ENCODE results near the gene GLCCI1. TPM values are rescaled to one million over a fixed set of nuclear protein-coding genes. Genes with fewer than 3 reads are reported as not detected.

The GLCCI1 gene
- polyA plus RNA-seq (ENCODE audit: insufficient read length in 4 of 4), result 10 to 100 TPM; 33.2 to 41.6 (median 33.9) TPM

DNA sequence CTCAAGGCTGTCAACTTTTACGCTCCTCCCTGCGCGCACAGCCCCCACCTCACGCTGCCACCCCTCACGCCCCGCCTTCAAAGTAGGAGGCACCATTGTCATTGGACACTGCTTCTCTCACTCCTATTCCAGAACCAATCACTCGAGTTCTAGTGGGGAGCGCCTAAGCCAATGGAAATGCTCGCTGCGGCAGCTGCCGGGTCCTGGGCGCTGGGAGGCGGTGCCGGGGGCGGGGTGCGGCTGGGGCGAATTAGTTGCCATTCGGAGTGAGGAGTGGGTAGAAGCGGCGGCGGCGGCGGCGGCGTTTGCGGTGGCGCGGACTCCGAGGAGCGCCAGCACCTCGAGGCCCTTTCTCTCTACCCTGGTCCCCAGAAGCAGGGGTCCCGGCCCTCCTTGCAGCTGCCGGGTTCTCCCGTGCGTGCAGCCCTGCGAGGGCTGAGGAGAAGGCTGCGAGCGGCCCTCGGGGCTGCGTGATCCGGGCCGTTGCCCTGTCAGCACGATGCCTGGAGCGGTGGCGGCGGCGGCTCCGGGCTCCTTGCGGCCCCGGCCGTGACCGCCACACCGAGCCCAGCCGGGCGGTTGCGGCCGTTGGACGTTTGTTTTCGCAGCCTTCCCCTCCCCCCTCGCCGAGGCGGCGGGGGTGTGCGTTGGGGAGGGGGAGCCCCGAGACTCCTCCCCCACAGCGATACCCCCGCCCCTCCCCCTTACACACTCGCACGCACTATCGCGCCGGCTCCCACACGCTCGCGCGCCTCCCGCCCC lies at the start of gene GLCCI1:
Gene GLCCI1, plus strand, starts transcription at position 253 of the 762 bp plus-strand sequence. CDS start 555 bp downstream, outside the sequence.
- peak; percentile 91 to 96 (median 93) for DNase-seq (ENCODE audit: low read depth in 4 of 4, low spot score in 3 of 4)

DNA sequence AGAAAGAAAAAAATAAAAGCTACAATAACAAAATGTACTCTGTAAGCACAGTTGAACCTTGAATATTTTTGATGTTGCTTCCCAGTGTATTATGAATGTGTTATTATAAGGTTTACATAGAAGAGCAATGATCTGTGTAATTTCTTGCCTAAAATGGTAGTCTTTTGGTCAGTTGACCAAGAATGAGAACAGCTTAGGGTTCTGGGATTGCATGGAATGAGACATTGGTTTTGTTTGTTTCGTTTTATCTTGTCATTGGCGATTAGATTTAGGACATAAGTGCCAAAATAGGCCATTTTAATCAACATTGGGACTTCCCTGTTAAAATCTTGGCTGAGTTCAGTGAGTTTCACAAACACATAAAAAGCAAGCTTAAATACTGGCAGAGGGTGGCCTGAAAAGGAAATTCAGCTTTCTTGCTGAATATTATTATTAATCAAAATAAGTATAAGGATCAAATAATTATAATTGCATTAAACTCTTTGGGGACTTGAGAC lies 49.1 kb upstream of the GLCCI1 start:
- DNase-seq (ENCODE audit: low read depth in 4 of 4, low spot score in 3 of 4), result no peak

DNA sequence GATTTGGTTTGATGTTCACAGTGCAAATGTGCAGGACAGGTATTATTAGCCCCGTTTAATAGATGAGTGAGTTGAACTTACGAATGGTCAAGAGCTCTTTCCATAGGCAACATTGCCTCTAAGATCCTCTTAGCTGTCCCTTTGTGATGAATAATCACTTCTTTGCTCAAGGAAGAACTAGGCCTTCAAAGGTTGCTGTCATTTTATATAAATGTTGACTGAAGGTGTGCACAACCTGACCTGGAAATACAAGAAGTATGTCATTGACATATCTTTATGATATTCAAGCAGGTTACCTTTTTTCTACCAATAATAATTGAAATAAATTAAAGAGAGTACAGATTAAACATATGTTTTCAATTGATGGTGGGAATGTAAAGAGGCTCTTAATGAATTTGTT lies 48.5 kb upstream of the GLCCI1 start:
- no peak for DNase-seq (ENCODE audit: low read depth in 4 of 4, low spot score in 3 of 4)

DNA sequence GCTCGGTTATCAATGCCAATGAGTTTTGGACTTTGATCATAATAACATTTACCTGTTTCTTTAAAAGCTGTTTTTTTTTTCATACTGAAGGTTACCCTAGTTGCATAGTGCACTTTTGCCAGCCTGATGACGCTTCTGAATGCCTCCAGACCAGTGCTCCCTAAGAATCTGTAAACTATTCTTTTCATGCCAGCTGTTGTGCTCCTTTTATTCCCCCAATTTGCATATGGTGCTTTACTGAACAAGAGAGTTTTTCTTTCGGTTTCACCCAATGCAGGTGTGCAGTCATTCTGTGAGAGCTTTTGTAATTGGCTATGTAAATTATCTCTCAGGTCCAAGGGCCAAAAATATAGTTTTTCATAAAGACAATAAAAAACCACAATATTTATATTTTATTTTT lies 48.1 kb upstream of the GLCCI1 start:
- no peak for DNase-seq (ENCODE audit: low read depth in 4 of 4, low spot score in 3 of 4)

DNA sequence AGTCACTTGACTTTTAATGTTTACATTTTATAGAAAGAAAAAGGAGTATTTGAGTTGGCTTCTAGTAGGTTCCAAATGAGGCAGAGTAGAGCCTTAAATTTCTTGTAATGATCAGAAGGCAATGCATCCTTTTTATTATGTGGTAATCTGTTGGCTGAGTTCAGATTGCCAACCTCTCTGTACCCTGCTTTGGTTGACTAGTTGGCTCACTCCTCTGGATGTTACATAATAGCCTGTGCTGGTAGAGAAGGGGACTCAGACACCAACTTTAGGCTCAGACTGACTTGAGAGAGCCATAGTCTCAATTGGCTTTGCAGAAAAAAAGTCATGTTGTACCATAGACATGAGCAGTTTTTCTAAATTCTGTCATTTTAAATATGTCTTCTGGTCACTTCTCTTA lies 46.8 kb upstream of the GLCCI1 start:
- DNase-seq (ENCODE audit: low read depth in 4 of 4, low spot score in 3 of 4), result no peak

DNA sequence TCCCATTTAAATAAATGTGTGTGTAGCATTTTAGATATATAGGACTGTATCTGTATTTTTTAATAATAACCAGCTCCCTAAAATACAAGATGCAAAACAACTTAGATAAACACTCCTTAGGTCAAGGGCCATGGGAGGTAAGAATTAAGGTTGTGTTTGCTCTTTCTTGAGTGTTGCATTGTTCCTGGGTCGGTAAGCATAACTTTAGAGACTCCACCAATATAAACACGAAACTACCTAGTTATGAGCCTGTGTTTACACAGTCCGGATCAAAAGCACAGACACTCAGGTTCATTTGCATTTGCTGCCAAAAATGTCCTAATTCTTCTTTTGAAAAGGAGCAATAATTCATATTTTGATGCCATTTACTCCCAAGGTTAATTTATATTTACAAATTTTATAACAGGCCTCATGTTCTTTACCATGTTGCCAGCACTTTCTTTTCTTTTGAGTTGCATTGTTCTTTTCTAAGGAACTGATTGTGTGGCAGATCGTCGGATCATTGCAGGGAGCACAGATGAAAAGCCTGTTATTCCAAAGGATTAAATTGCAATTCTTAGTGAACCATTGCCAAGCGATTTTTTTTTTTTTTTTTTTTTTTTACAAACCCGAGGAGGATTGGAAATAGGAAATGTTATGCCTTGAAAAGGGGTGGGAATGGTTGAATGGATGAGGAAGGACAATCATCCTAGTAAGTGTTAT lies 45.8 kb upstream of the GLCCI1 start:
- no peak for DNase-seq (ENCODE audit: low read depth in 4 of 4, low spot score in 3 of 4)

DNA sequence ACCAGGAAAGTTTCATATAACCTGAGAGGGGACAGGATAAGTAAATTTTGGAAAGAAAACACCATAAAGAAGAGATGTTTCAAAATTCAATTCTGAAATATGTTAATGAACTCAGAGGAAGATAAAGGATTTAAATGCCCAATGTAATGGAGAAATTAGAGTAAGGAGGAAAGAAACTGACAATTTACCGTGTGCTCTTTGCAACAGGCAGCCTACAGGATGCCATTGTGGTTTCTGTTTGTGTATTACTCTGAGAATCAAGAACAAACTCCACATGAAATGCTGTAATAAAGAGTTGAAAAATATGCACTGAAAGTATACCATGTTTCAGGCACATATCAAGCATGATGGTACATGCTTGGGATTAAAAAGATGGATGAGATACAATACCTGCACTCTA lies 44.8 kb upstream of the GLCCI1 start:
- DNase-seq (ENCODE audit: low read depth in 4 of 4, low spot score in 3 of 4), result no peak

DNA sequence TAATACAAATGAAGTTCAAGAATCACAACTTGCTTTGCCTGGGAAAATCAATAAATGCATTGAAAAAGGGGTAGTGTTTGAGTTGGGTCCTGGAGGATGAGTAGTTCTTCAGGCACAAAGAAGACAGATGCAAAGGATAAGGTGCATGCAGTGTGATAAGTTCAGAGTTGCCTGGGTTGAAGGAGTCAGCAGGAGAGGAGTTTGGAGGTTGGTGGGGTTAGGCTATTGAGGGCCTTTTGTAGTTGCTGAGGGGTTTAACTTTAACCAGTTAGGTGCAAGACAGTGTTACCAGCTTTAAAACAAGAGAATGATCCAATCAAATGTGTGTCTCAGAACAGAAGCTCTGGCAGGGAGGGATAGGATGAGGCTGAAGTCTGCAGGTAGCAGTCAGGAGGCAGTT lies 44.3 kb upstream of the GLCCI1 start:
- DNase-seq (ENCODE audit: low read depth in 4 of 4, low spot score in 3 of 4), result no peak

DNA sequence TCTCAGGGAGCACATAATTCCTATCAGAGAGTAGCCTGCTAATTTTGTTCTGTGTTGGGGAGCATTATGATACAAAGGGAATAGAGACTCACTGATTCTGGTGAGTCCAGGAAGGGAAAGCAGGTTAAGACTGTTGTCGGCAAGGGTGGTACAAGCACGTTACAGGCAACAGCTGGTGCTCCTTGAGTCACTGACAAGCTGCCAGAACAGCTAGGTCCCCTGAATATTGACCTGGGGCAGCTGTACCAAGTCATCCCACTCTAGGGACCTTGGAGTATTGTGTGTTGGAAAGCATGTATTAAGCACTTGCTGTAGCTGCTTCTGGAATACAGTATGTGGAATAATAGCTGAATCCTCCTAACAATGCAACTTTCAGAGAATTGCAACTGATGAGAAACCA lies 37.0 kb upstream of the GLCCI1 start:
- DNase-seq (ENCODE audit: low read depth in 4 of 4, low spot score in 3 of 4), result no peak

DNA sequence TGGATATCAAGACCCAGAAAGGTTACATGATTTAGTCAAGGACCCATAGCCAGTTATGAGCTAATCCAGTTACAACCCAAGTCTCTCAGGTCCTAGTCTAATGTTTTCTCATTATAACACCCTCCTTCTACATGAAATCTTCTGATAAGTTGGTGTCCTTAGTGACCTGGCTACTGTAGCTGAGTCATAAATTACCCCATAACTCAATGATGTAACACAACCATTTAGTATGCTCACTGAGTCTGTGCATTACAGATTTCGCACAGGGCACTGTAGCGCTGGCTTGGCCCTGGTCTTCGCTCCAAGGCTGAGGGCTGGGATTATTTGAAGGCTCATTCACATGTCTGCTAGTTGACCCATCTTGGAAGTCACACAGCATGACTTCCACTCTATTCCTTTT lies 36.0 kb upstream of the GLCCI1 start:
- DNase-seq (ENCODE audit: low read depth in 4 of 4, low spot score in 3 of 4), result no peak

DNA sequence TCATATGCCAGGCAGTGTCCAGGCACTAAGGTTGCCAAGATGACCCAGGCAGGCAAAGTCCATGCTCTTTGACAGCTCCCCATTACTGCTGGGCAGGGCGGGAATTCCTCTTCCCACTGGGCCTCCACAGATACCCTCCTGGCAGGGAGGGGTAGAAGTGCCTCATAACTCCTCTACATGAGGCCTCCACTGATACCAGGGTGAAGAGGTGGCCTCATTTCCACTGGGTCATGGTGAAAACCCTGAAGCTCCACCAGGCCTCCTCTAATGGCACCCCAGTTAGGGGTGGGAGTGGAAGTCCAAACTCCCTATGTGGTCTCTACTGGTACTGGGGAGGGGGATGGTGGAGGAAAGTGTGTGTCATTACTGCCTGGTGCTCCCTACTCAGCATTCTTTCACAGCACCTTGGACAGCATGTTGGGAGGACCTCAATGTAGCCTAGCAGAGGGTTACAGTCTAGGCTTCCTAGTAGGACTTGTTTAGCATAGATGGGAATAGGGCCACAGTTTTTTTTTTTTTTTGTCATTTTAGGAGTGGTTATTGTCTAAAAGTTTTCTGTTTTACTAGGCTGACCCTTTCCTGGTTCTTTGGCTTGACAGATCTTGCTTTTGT lies 34.6 kb upstream of the GLCCI1 start:
- DNase-seq (ENCODE audit: low read depth in 4 of 4, low spot score in 3 of 4), result no peak

DNA sequence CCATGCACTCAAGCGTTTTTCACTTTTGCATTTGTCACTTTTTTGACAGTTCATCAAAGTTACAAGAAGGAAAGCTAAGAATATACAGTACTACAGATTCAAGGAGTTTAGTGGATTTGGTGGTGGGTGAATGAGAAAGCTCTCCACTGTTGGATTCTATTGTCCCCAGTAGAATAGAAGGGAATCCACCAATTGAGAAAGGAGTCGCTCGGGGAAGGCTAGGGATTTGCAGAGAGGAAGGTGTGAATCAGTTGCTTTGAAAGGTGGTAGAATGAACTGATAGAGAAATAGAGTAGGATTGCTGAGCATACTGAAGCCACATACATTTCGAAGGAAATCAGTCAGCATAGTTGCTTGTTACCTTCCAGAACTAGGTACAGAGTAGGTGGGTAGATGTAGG lies 33.7 kb upstream of the GLCCI1 start:
- DNase-seq (ENCODE audit: low read depth in 4 of 4, low spot score in 3 of 4), result no peak

DNA sequence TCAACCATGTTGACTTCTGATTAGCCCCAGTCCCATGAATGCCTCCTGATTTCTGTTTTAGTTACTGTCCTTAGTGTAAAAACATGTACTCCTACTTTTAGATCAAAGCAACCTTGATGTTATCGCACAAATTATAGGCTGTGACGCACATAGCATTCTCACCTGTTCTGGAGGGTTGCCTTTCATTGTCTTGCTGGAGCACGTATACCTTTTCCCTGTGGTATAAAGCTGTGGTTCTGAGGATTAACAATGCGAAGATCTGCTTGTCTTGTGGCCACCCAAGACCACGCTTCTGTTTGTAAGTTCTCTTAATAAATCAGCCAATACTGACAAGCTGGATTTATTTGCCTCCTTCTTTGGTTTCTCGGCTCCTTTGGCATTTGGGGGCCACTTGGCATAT lies 30.1 kb upstream of the GLCCI1 start:
- no peak for DNase-seq (ENCODE audit: low read depth in 4 of 4, low spot score in 3 of 4)

DNA sequence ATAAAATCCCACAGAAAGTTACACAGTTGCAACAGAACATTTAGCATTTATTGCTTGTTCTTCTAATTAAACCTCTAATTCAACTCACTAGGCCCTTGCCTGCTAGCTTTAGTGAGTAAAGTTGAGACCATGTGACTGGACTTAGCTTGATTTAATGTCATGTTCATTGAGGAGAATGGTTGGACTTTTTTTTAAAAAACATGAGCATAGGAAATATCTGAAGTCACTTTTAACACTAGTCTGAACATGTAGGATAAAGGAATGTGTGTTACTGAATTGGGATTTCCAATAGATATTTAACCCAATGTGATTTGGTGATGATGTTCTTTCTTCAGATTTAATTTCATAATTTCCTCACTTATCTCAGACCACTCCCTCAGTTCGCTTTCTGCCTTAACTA lies 24.6 kb upstream of the GLCCI1 start:
- no peak for DNase-seq (ENCODE audit: low read depth in 4 of 4, low spot score in 3 of 4)

DNA sequence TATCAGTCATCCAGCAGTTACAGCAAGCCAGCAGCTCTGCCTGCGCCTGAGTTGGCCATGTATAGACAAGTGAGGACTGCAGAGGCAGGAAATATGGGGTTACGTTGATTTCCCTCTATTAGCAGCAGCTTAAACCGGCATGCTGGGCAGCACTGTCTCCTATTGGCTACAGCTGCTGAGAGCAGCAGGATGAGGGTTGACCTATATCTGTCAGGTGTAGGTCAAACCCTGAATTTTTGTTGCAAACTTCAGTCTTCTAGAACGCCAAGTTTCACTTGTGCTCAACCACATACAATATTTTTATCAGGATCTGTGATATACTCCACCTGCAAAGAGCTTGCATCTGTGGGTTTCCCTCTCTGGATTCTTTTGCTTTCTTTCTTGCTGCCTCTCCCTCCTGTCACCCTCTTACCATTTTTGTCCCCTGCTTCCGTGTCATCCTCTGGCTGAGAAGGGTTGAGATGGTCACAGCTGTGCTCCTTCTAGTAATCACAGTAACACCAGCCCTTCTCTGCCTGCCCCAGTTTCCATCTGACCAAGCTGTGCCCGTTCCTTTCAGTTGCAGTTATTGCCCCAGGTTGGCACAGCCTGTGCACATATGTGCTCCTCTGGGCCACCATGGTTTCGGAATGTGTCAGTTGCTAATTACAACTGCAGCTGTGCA lies 23.8 kb upstream of the GLCCI1 start:
- DNase-seq (ENCODE audit: low read depth in 4 of 4, low spot score in 3 of 4), result no peak

DNA sequence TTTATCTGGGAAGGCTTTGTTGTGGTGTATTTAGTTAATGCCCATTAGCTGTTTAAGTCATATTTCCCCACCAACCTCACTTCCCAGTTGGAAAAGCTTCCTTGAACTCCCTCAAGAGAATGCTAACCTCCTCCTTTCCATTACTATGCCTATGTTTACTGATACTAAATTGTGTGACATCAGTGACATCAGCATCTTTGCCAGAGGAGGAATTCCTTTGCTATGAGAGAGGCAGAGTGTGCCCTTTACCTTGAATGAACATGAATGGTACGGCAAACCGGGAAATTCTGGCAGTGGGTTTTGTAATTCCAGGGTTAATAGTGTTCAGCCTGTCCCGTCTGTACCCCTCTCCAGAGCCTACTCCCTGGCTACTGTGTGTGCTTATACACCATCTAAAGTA lies 22.1 kb upstream of the GLCCI1 start:
- DNase-seq (ENCODE audit: low read depth in 4 of 4, low spot score in 3 of 4), result no peak

DNA sequence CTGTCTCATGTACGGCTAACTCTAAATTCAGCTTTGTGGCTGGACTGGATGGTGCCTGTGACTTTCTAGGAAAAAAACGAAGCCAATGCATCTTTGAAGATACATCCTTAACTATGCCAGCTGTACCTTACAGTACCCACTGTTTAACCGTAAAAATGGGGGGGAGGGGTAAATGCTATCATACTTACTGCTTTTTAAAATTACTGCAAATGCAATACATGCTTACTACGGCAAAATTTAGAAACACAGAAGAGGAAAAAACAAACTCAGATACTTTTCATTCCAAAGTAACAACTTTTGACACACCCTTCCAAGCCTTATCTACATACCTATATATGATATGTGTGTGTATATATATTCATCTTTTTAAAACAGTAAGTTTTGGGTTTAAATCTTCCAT lies 20.4 kb upstream of the GLCCI1 start:
- DNase-seq (ENCODE audit: low read depth in 4 of 4, low spot score in 3 of 4), result no peak

DNA sequence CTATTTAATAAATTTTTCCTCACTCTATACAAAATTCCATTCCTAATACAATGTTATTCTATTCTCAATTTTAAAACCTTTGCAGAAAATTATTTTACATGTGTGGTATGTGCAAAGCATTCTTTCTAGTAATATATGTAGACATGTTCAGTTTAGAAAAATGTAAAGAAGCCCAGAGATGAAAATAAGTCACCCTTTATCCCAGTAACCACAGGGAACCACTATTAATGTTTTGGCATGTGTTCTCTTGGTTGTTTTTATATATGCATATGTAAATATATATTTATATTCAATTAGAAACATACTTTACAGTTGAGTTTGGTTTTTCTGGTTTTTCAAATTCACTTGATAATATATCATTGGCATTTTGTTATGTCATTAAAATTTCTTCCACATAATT lies 14.8 kb upstream of the GLCCI1 start:
- DNase-seq (ENCODE audit: low read depth in 4 of 4, low spot score in 3 of 4), result no peak

DNA sequence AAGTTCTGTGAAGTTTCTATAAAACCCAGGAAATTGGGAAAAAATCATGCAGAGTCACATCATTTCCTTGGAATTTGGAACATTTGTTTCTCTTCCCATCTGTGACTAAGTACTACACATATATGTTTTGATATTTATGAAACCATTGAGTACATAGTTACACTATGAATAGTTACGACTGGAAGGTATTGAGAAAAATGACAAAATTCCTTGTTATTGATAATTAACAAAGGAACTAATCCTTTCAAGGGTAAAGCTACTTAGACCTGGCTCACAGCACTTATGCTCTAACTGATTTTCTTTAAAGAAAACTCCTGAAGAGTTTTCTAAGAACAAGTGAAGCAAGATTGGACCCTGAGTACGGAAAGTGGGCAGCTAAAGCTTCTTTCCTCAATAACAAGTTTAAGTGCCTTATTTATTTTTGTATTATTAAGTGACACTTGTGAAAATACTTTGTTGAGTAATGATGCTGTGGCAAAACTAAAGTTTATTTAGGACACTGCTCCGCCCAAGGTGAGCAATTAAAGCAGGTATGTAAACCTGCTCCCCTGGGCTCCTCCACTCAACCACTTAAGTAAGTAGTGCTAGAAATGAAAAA lies 12.0 kb upstream of the GLCCI1 start:
- no peak for DNase-seq (ENCODE audit: low read depth in 4 of 4, low spot score in 3 of 4)

DNA sequence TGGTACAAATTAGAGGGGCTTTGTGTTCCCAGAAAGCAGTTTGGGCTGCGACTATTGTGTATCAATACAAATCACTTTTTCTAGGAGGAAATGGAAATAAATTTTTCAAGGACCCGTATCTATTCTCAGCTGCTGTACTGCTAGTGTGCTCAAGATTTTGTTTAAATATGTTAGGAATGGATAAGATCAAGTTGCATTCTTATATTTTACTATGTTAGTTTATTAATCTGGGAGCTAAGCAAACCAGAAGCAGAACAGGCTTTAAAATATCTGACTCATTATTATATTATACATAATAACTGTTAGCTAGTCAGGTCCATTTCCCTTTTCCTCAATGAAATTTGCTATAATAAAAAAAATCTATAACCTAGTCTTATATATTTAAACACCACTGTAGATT lies 11.1 kb upstream of the GLCCI1 start:
- DNase-seq (ENCODE audit: low read depth in 4 of 4, low spot score in 3 of 4), result no peak
